DOHH2 (cell line): ENCODE data around the gene ATP7B.
"Not testable (repeated sequence)": the region's sequence is repeated elsewhere in the genome, so short reads cannot be mapped to it uniquely, and the experiment has no call there.

ENCODE experiments used
- H3F3A ChIP-seq: fragments of 200-600 bp; sonication (generic), shearing (Covaris generic); 2 replicates; pipeline ENCODE4 v1.6.0; 2016; ENCODE audit warnings: antibody characterized with exemption, mild to moderate bottlenecking; ENCODE audit not compliant: control insufficient read depth, insufficient read depth
- H3K27ac ChIP-seq: fragments of 200-600 bp; sonication (generic); 2 replicates; pipeline ENCODE4 v1.5.1; 2014; ENCODE audit warnings: low read depth, mild to moderate bottlenecking, low read length, moderate library complexity
- H3K27me3 ChIP-seq: fragments of 200-600 bp; sonication (generic); 2 replicates; pipeline ENCODE4 v1.6.1; 2014; ENCODE audit warnings: mild to moderate bottlenecking, low read length, mixed read lengths; ENCODE audit not compliant: control insufficient read depth
- H3K36me3 ChIP-seq: fragments of 200-600 bp; sonication (generic); 2 replicates; pipeline ENCODE4 v1.6.1; 2014; ENCODE audit warnings: mild to moderate bottlenecking, low read length, moderate library complexity, mixed read lengths; ENCODE audit not compliant: control insufficient read depth
- H3K4me1 ChIP-seq: fragments of 200-600 bp; sonication (generic); 2 replicates; pipeline ENCODE4 v1.6.1; 2014; ENCODE audit warnings: mild to moderate bottlenecking, low read length, mixed read lengths; ENCODE audit not compliant: control insufficient read depth
- H3K4me2 ChIP-seq: fragments of 200-600 bp; sonication (generic); 2 replicates; pipeline ENCODE4 v1.6.0; 2014; ENCODE audit warnings: mild to moderate bottlenecking, low read length, moderate library complexity
- H3K4me3 ChIP-seq: fragments of 200-600 bp; sonication (generic); 2 replicates; pipeline ENCODE4 v1.5.1; 2014; ENCODE audit warnings: mild to moderate bottlenecking, low read length, mixed read lengths
- H3K79me2 ChIP-seq: fragments of 200-600 bp; sonication (generic); 2 replicates; pipeline ENCODE4 v1.6.1; 2014; ENCODE audit warnings: mild to moderate bottlenecking, low read length, mixed read lengths; ENCODE audit not compliant: control insufficient read depth
- H3K9me2 ChIP-seq: fragments of 200-600 bp; sonication (generic); replicated peaks from 2 replicates; pipeline ENCODE4 v1.6.1; 2014; ENCODE audit warnings: mild to moderate bottlenecking, low read length, mixed read lengths; ENCODE audit not compliant: control insufficient read depth
- H3K9me3 ChIP-seq: fragments of 200-600 bp; sonication (generic); 2 replicates; pipeline ENCODE4 v1.6.1; 2014; ENCODE audit warnings: antibody characterized with exemption, low read length, mixed read lengths; ENCODE audit not compliant: control insufficient read depth, insufficient read depth
- H4K20me1 ChIP-seq: fragments of 200-600 bp; sonication (generic); 2 replicates; pipeline ENCODE4 v1.6.0; 2014; ENCODE audit warnings: low read depth, mild to moderate bottlenecking, antibody characterized with exemption, low read length, moderate library complexity; ENCODE audit not compliant: control insufficient read depth, insufficient read depth
- EZH2phosphoT487 ChIP-seq: fragments of 200-600 bp; sonication (generic); IDR thresholded peaks from 2 replicates; pipeline ENCODE4 v1.6.1; 2017; ENCODE audit warnings: borderline replicate concordance, mild to moderate bottlenecking, antibody characterized with exemption, low read length, moderate library complexity, mixed read lengths
- TF ChIP-seq, protein P1 (sequence below): fragments of 200-600 bp; sonication (generic); IDR thresholded peaks from one replicate; pipeline ENCODE4 v1.5.1; 2014; ENCODE audit warnings: antibody characterized with exemption, mild to moderate bottlenecking, low read depth, low read length; ENCODE audit not compliant: poor library complexity, severe bottlenecking

The ATP7B gene

DNA sequence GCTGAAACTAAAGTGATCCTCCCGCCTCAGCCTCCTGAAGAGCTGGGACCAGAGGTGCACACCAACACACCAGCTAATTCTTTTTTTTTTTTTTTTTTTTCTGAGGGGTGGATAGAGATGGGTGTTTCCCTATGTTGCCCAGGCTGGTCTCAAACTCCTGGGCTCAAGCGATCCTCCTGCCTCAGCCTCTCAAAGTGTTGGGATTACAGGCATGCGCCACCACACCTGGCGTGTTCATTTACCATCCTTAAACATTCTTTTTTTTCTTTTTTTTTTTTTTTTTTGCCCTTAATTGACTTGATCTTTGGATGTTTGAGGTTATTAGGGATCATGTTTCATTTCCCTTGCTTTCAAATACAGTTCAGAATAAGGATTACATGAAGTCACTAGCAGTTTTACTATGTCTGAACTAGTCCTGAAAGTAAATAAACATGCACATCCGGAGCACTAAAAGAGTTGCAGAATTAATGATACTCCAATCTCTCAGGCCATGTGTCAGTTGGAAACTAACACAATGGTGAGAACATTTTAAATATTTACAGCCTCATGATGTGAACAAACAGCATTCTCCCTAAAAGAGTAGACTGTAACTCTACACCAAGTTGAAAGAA is 23.5 kb upstream of the ATP7B start:
- TF ChIP-seq EZH2phosphoT487 = no peak
- TF ChIP-seq, protein P1, sequence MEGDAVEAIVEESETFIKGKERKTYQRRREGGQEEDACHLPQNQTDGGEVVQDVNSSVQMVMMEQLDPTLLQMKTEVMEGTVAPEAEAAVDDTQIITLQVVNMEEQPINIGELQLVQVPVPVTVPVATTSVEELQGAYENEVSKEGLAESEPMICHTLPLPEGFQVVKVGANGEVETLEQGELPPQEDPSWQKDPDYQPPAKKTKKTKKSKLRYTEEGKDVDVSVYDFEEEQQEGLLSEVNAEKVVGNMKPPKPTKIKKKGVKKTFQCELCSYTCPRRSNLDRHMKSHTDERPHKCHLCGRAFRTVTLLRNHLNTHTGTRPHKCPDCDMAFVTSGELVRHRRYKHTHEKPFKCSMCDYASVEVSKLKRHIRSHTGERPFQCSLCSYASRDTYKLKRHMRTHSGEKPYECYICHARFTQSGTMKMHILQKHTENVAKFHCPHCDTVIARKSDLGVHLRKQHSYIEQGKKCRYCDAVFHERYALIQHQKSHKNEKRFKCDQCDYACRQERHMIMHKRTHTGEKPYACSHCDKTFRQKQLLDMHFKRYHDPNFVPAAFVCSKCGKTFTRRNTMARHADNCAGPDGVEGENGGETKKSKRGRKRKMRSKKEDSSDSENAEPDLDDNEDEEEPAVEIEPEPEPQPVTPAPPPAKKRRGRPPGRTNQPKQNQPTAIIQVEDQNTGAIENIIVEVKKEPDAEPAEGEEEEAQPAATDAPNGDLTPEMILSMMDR = no peak
- no peaks in the 10 kb centered on the region for H3K9me2 ChIP-seq
- H3K9me3 ChIP-seq = no peaks in the 10 kb centered on the region
- H3K79me2 ChIP-seq = no peaks in the 10 kb centered on the region
- no peaks in the 10 kb centered on the region for H3K27me3 ChIP-seq
- H3K4me1 ChIP-seq = no peaks in the 10 kb centered on the region
- H4K20me1 ChIP-seq = no peaks in the 10 kb centered on the region
- H3F3A ChIP-seq = no peaks in the 10 kb centered on the region
- peaks cover 3% of the 10 kb centered on the region; the same call in 1 of the 2 replicates for H3K36me3 ChIP-seq
- no peak overlapping the region for H3K27ac ChIP-seq
- H3K4me3 ChIP-seq = no peak overlapping the region
- no peak overlapping the region for H3K4me2 ChIP-seq

DNA sequence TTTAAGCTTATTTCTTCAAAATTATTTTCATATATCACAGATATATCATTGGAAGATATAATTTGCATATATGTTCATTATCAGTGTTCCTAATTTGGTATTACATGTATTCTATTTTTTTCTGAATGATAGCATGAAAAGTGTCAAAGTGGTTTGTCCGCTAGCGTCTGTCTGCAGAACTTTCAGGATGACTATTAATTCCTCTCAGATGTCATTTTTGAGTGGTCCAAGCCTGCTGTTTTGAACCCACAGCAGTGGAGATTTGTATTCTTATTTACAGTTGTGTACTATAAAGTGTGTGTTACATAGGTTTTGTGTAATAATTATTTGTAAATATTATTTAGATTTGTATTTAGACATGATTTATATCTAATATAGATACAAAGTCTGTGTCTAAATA is 21.8 kb upstream of the ATP7B start:
- H3K9me2 ChIP-seq = no peaks in the 10 kb centered on the region

DNA sequence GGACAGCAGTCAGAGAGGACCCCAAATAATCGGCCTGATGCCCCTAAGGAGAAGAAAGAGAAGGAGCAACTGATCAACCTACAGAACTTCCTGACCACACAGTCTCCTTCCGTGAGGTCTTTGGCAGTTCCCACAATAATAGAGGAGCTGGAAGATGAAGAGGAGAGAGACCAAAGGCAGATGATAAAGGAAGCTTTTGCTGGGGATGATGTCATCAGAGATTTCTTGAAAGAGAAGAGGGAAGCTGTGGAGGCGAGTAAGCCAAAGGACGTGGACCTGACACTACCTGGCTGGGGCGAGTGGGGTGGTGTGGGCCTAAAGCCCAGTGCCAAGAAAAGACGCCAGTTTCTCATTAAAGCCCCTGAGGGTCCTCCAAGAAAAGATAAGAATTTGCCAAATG is 19.2 kb upstream of the ATP7B start:
- H4K20me1 ChIP-seq, H3K4me3 ChIP-seq, H3K4me2 ChIP-seq, H3K27me3 ChIP-seq, H3K4me1 ChIP-seq, H3K9me2 ChIP-seq, H3K27ac ChIP-seq, H3K9me3 ChIP-seq, H3F3A ChIP-seq: not testable (repeated sequence)
- peaks cover 31% of the 10 kb centered on the region for H3K36me3 ChIP-seq
- H3K79me2 ChIP-seq = peaks cover 15% of the 10 kb centered on the region

More for the DNA sequence above, 21.8 kb upstream of the ATP7B start:
- Histone ChIP-seq H3K9me3 (no peaks in the 10 kb centered on the region), H3K79me2 (no peaks in the 10 kb centered on the region), H3K4me2 (no peak overlapping the region), H4K20me1 (no peaks in the 10 kb centered on the region), H3K4me1 (no peaks in the 10 kb centered on the region), H3K27ac (no peak overlapping the region), H3K4me3 (no peak overlapping the region), H3K36me3 (peaks cover 18% of the 10 kb centered on the region), H3K27me3 (no peaks in the 10 kb centered on the region), H3F3A (no peaks in the 10 kb centered on the region)
- TF ChIP-seq EZH2phosphoT487 = no peak
- TF ChIP-seq, protein P1 = no peak

DNA sequence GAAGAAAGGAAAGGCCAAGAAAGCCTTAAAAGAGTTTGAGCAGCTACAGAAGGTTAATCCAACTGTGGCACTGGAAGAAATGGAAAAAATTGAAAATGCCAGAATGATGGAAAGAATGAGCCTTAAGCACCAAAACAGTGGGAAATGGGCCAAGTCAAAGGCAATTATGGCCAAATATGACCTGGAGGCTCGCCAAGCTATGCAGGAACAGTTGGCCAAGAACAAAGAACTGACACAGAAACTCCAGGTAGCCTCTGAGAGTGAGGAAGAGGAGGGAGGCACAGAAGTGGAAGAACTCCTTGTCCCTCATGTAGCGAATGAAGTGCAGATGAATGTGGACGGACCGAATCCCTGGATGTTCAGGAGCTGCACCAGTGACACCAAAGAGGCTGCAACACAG is 18.3 kb upstream of the ATP7B start:
- H3F3A ChIP-seq = no peaks in the 10 kb centered on the region
- H3K4me3 ChIP-seq = no peak overlapping the region
- no peak overlapping the region for H3K4me2 ChIP-seq
- no peaks in the 10 kb centered on the region for H3K9me2 ChIP-seq
- H3K79me2 ChIP-seq = peaks cover 18% of the 10 kb centered on the region
- no peaks in the 10 kb centered on the region for H3K27me3 ChIP-seq
- H4K20me1 ChIP-seq = no peaks in the 10 kb centered on the region
- no peaks in the 10 kb centered on the region for H3K4me1 ChIP-seq
- peaks cover 39% of the 10 kb centered on the region for H3K36me3 ChIP-seq
- H3K9me3 ChIP-seq = no peaks in the 10 kb centered on the region
- TF ChIP-seq, protein P1 = no peak
- TF ChIP-seq EZH2phosphoT487 = no peak
- H3K27ac ChIP-seq = no peak overlapping the region
